Upper lobe of left lung (tissue), 6 donors: ENCODE results near the gene CNGA1. TPM values are rescaled to one million over a fixed set of nuclear protein-coding genes. Genes with fewer than 3 reads are reported as not detected.

Experiments used
- ATAC-seq, 2 donors: fragments of 200-7000 bp; cut with Tn5 transposase; one replicate each; pipeline ENCODE4 v1.9.1; 2022; ENCODE audit warnings: mild to moderate bottlenecking in 2 of 2, moderate library complexity in 2 of 2; ENCODE audit not compliant: low FRiP score in 2 of 2
- DNase-seq, 2 donors: peaks; one replicate each; pipeline ENCODE4 v3.0.0-alpha.2; 2019 to 2020
- H3K27ac ChIP-seq, 4 donors: fragments of 200-600 bp; sonication (generic); one replicate each; pipeline ENCODE4 v1.5.1; 2016 to 2019
- H3K27me3 ChIP-seq, 4 donors: fragments of 200-600 bp; sonication (generic); one replicate each; pipeline ENCODE4 v1.5.1; 2017 to 2019
- H3K36me3 ChIP-seq, 4 donors: fragments of 200-600 bp; sonication (generic); one replicate each; pipeline ENCODE4 v1.5.1; 2016 to 2019
- H3K4me1 ChIP-seq, 4 donors: fragments of 200-600 bp; sonication (generic); one replicate each; pipeline ENCODE4 v1.5.1; 2018 to 2019
- H3K4me3 ChIP-seq, 4 donors: fragments of 200-600 bp; sonication (generic); one replicate each; pipeline ENCODE4 v1.5.1; 2017 to 2019; ENCODE audit warnings: mild to moderate bottlenecking in 2 of 4, moderate library complexity in 1 of 4
- H3K9me3 ChIP-seq, 4 donors: fragments of 200-600 bp; sonication (generic); one replicate each; pipeline ENCODE4 v1.5.1; 2018 to 2019
- CTCF ChIP-seq, 6 experiments: fragments of 450-650 bp in 4 of 6; fragments of 200-600 bp in 2 of 6; sonication (generic) in 2 of 6; IDR thresholded peaks; one replicate each; pipeline ENCODE4 v1.5.1; 2016 to 2019; ENCODE audit warnings: antibody characterized with exemption in 6 of 6
- EP300 ChIP-seq, 4 donors: sonication (generic); formaldehyde crosslinking; IDR thresholded peaks; one replicate each; pipeline ENCODE4 v1.5.1; 2017; ENCODE audit warnings: antibody characterized with exemption in 4 of 4, control low read depth in 2 of 4
- POLR2A ChIP-seq, 4 donors: fragments of 450-650 bp; IDR thresholded peaks; one replicate each; pipeline ENCODE4 v1.5.1; 2016 to 2017; ENCODE audit warnings: antibody characterized with exemption in 4 of 4, mild to moderate bottlenecking in 2 of 4
- POLR2AphosphoS5 ChIP-seq, 2 donors: sonication (generic); formaldehyde crosslinking; IDR thresholded peaks; one replicate each; pipeline ENCODE4 v1.5.1; 2017; ENCODE audit warnings: antibody characterized with exemption in 2 of 2
- WGBS, 2 donors: methylation state at CpG; one replicate each; pipeline ENCODE4 v1.1.5; 2017 to 2018; 5-methylcytosine and 5-hydroxymethylcytosine counted together
- total RNA-seq, 6 donors: library from RNA; depleted of rRNA in 4 of 6; stranded (reverse); fragments of >200 nt in 4 of 6; gene quantifications; one replicate each; pipeline versions ENCODE4 v1.1.0 to v1.2.1, GENCODE V29; 2016 to 2021
- donor health status: DM: no; HTN: no; CAD: no; lungs with moderate emphysema.
- donor health status: DM: no; HTN: yes; CAD: no; lungs with severe emphysema.

The CNGA1 gene
- total RNA-seq, 6 donors from 2014 or later, result 0.20 to 0.91 (median 0.69) TPM; not detected in 3

- Histone ChIP-seq H3K4me3 (no peak overlapping the region), H3K27me3 (no peaks in the 10 kb centered on the region), H3K9me3 (no peaks in the 10 kb centered on the region), H3K27ac (no peak overlapping the region), H3K4me1 (no peaks in the 10 kb centered on the region), H3K36me3 (no peaks in the 10 kb centered on the region)
- DNase-seq (no peak), ATAC-seq (peak in 1 of 2 donors; percentile 63)
- TF ChIP-seq EP300 (IDR thresholded peaks at IDR 0.05) (no peak), POLR2AphosphoS5 (IDR thresholded peaks at IDR 0.05) (no peak), POLR2A (IDR thresholded peaks at IDR 0.05) (no peak), CTCF (IDR thresholded peaks at IDR 0.05) (no peak)
- 25 to 39% methylated on average over 2 of the region's 2 CpGs for WGBS, 2 donors
These were observed 8.5 kb upstream of the CNGA1 start for GRCh38 chr4:48025005-48025404.

- no peak overlapping the region for H3K27ac ChIP-seq
- TF ChIP-seq CTCF (IDR thresholded peaks at IDR 0.05) (no peak), POLR2AphosphoS5 (IDR thresholded peaks at IDR 0.05) (no peak), EP300 (IDR thresholded peaks at IDR 0.05) (no peak)
- H3K36me3 ChIP-seq, result no peaks in the 10 kb centered on the region
- no peak for ATAC-seq
- no peaks in the 10 kb centered on the region for H3K4me1 ChIP-seq
- H3K27me3 ChIP-seq, result no peaks in the 10 kb centered on the region
- H3K4me3 ChIP-seq, result no peak overlapping the region
- WGBS, 2 donors, result 75 to 76% methylated on average over 4 of the region's 4 CpGs
- DNase-seq, result no peak
- H3K9me3 ChIP-seq, result no peaks in the 10 kb centered on the region
These were observed 8.0 kb upstream of the CNGA1 start for GRCh38 chr4:48024522-48024921.

- no peaks in the 10 kb centered on the region for H3K27me3 ChIP-seq
- no peaks in the 10 kb centered on the region for H3K36me3 ChIP-seq
- ATAC-seq, result no peak
- H3K27ac ChIP-seq, result no peak overlapping the region
- DNase-seq, result no peak
- WGBS, 2 donors, result 77 to 85% methylated on average over 3 of the region's 3 CpGs
- TF ChIP-seq POLR2AphosphoS5 (IDR thresholded peaks at IDR 0.05) (no peak), CTCF (IDR thresholded peaks at IDR 0.05) (no peak), EP300 (IDR thresholded peaks at IDR 0.05) (no peak), POLR2A (IDR thresholded peaks at IDR 0.05) (no peak)
- no peak overlapping the region for H3K4me3 ChIP-seq
- H3K9me3 ChIP-seq, result no peaks in the 10 kb centered on the region
- peaks cover 0 to 4% (median 2%) of the 10 kb centered on the region in 4 donors for H3K4me1 ChIP-seq
These were observed 5.8 kb upstream of the CNGA1 start for GRCh38 chr4:48022192-48022799.

GRCh38 chr4:48021100-48021499 is 4.6 kb upstream of the CNGA1 start:
- no peaks in the 10 kb centered on the region for H3K9me3 ChIP-seq
- no peak for ATAC-seq
- H3K36me3 ChIP-seq, result no peaks in the 10 kb centered on the region
- peaks cover 0 to 6% (median 0%) of the 10 kb centered on the region in 4 donors for H3K27me3 ChIP-seq
- no peak for DNase-seq
- H3K4me3 ChIP-seq, result no peak overlapping the region
- peaks cover 6 to 16% (median 12%) of the 10 kb centered on the region in 4 donors for H3K4me1 ChIP-seq
- TF ChIP-seq POLR2AphosphoS5 (IDR thresholded peaks at IDR 0.05), result no peak
- TF ChIP-seq POLR2A (IDR thresholded peaks at IDR 0.05), result no peak
- TF ChIP-seq EP300 (IDR thresholded peaks at IDR 0.05), result no peak
- TF ChIP-seq CTCF (IDR thresholded peaks at IDR 0.05), result no peak
- 85 to 96% methylated on average over 1 of the region's 1 CpG for WGBS, 2 donors
- H3K27ac ChIP-seq, result no peak overlapping the region

- ATAC-seq, result no peak
- peaks cover 6 to 19% (median 15%) of the 10 kb centered on the region in 4 donors for H3K4me1 ChIP-seq
- no peak overlapping the region for H3K27ac ChIP-seq
- no peak for TF ChIP-seq EP300 (IDR thresholded peaks at IDR 0.05)
- no peak for TF ChIP-seq CTCF (IDR thresholded peaks at IDR 0.05)
- TF ChIP-seq POLR2A (IDR thresholded peaks at IDR 0.05), result no peak
- TF ChIP-seq POLR2AphosphoS5 (IDR thresholded peaks at IDR 0.05), result no peak
- 73 to 77% methylated on average over 2 of the region's 2 CpGs for WGBS, 2 donors
- no peaks in the 10 kb centered on the region for H3K36me3 ChIP-seq
- DNase-seq, result no peak
- peaks cover 0 to 6% (median 0%) of the 10 kb centered on the region in 4 donors for H3K27me3 ChIP-seq
- no peak overlapping the region for H3K4me3 ChIP-seq
- H3K9me3 ChIP-seq, result no peaks in the 10 kb centered on the region
These were observed 1.6 kb upstream of the CNGA1 start for GRCh38 chr4:48018112-48018511.
